IMR-90 (cell line): ENCODE data around the gene CMBL.

Experiments
- CTCF ChIP-seq: conservative IDR thresholded peaks from 2 replicates; pipeline ENCODE4 v1.5.1; 2012; ENCODE audit warnings: mild to moderate bottlenecking, low read depth, low read length, improper control_type of control experiment
- FOS ChIP-seq: fragments of 150-350 bp; IDR thresholded peaks from 2 replicates; pipeline ENCODE4 v1.6.1; 2016; ENCODE audit warnings: low read depth, low read length
- MAFK ChIP-seq: IDR thresholded peaks from 2 replicates; pipeline ENCODE4 v1.6.1; 2012; ENCODE audit warnings: low read depth, low read length, improper control_type of control experiment
- POLR2A ChIP-seq: IDR thresholded peaks from 2 replicates; pipeline ENCODE4 v1.6.1; 2012; ENCODE audit warnings: mild to moderate bottlenecking, low read depth, low read length
- RFX5 ChIP-seq: IDR thresholded peaks from 2 replicates; pipeline ENCODE4 v1.8.0; 2012; ENCODE audit warnings: low read depth, mild to moderate bottlenecking, low read length, moderate library complexity
- SMC3 ChIP-seq: fragments of 150-350 bp; IDR thresholded peaks from 2 replicates; pipeline ENCODE4 v1.6.1; 2016; ENCODE audit warnings: low read depth, mild to moderate bottlenecking, antibody characterized with exemption, low read length, moderate library complexity
- TF ChIP-seq, protein P1 (sequence below): fragments of 150-350 bp; IDR thresholded peaks from 2 replicates; pipeline ENCODE4 v1.6.1; 2016; ENCODE audit warnings: low read depth, mild to moderate bottlenecking, low read length, moderate library complexity, borderline replicate concordance

DNA sequence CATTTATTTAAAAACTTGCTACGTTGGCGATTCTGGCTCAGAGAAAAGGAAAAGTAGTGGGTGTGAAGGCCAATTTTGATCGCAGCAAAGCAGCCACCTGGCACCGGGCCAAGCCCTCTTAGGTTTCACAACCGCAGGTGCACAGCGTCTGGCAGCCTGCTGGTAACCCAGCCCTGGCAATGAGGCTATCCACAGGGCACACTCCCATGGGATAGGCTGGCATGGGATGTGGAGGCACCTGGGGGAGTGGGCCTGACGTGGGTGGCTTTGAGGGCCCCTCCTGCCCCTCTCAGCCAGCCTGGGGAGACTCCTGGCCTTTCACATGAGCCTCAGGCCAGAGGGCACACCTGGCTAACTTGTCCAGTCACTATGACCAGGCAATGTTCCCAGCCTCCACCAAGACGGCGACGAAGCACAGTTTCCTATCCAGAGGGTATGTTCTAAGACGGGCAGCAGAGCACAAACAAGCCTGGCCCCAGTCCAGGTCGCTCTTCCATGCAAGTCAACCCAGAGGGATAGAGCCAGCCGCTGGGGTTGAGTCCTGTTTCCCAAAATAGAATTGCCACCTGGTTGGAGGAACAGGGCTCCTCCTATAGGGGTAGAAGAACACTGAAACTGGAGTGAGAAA, 19.0 kb downstream of the CMBL start:
- TF ChIP-seq POLR2A (no peak), CTCF (no peak), SMC3 (no peak), MAFK (no peak), FOS (no peak), RFX5 (no peak)
- TF ChIP-seq, protein P1, sequence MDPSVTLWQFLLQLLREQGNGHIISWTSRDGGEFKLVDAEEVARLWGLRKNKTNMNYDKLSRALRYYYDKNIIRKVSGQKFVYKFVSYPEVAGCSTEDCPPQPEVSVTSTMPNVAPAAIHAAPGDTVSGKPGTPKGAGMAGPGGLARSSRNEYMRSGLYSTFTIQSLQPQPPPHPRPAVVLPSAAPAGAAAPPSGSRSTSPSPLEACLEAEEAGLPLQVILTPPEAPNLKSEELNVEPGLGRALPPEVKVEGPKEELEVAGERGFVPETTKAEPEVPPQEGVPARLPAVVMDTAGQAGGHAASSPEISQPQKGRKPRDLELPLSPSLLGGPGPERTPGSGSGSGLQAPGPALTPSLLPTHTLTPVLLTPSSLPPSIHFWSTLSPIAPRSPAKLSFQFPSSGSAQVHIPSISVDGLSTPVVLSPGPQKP, result no peak
